Testis (tissue), 3 donors: ENCODE data around the gene GNB4. TPM values are rescaled to one million over a fixed set of nuclear protein-coding genes. Genes with fewer than 3 reads are reported as not detected.

Experiments
- DNase-seq: peaks from one replicate; pipeline ENCODE4 v3.0.0-alpha.2; 2019
- H3K27ac ChIP-seq, 2 donors: fragments of 200-600 bp; sonication (generic); one replicate each; pipeline ENCODE4 v1.5.1; 2019
- H3K27me3 ChIP-seq: fragments of 200-600 bp; sonication (generic); one replicate; pipeline ENCODE4 v1.5.1; 2019
- H3K36me3 ChIP-seq: fragments of 200-600 bp; sonication (generic); one replicate; pipeline ENCODE4 v1.5.1; 2017; ENCODE audit warnings: low read depth; ENCODE audit errors: missing control alignments
- H3K4me1 ChIP-seq: fragments of 200-600 bp; sonication (generic); one replicate; pipeline ENCODE4 v1.5.1; 2019
- H3K4me3 ChIP-seq, 2 donors: fragments of 200-600 bp; sonication (generic); one replicate each; pipeline ENCODE4 v1.5.1; 2017 to 2019
- H3K9me3 ChIP-seq: fragments of 200-600 bp; sonication (generic); one replicate; pipeline ENCODE4 v1.5.1; 2017
- CTCF ChIP-seq, 3 experiments: fragments of 450-650 bp in 2 of 3; fragments of 200-600 bp in 1 of 3; sonication (generic) in 1 of 3; IDR thresholded peaks; one replicate each; pipeline ENCODE4 v1.5.1; 2016 to 2019; ENCODE audit warnings: antibody characterized with exemption in 3 of 3, mild to moderate bottlenecking in 2 of 3, moderate library complexity in 1 of 3
- POLR2A ChIP-seq: fragments of 450-650 bp; IDR thresholded peaks from one replicate; pipeline ENCODE4 v1.6.1; 2017; ENCODE audit warnings: antibody characterized with exemption, mild to moderate bottlenecking, moderate library complexity
- WGBS, 2 donors: methylation state at CpG; one replicate each; pipeline ENCODE4 v1.1.5; 2018; 5-methylcytosine and 5-hydroxymethylcytosine counted together
- intact Hi-C: fragments of 100-400 bp; cut with DNase I; formaldehyde crosslinking; loops from one replicate; pipeline ENCODE4 v1.15.1; 2023; ENCODE audit warnings: low total_unique reads
- polyA plus RNA-seq: library from polyadenylated mRNA; stranded (reverse); fragments of 350-450 nt; fragmentation: Illumina TruSeq; extraction: RNeasy Lipid Tissue Mini Kit (QIAGEN cat#74804); gene quantifications from one replicate; pipeline ENCODE4 v1.2.3, GENCODE V29; 2014; ENCODE audit warnings: low read depth, low replicate concordance; ENCODE audit not compliant: insufficient read depth
- total RNA-seq, 2 donors: library from RNA; depleted of rRNA; stranded (reverse); fragments of >200 nt; gene quantifications; one replicate each; pipeline ENCODE4 v1.2.3, GENCODE V29; 2016

The GNB4 gene
- total and polyA plus RNA-seq, 3 donors from 2014 or later = 8.7 to 9.8 (median 9.5) TPM

- no peak for DNase-seq
- Histone ChIP-seq H3K4me3 (no peak overlapping the region), H3K27ac (no peak overlapping the region), H3K4me1 (no peaks in the 10 kb centered on the region), H3K27me3 (no peaks in the 10 kb centered on the region), H3K36me3 (no peaks in the 10 kb centered on the region), H3K9me3 (no peaks in the 10 kb centered on the region)
- TF ChIP-seq POLR2A = no peak
- no peak for TF ChIP-seq CTCF (IDR thresholded peaks at IDR 0.05)
- intact Hi-C loops = no loop called here
- WGBS, 2 donors = 80% methylated on average over 12 of the region's 12 CpGs
These were observed 75.9 kb downstream of the GNB4 start for GRCh38 chr3:179375091-179375999.

- H3K27me3 ChIP-seq = no peaks in the 10 kb centered on the region
- 97 to 98% methylated on average over 6 of the region's 6 CpGs for WGBS, 2 donors
- H3K9me3 ChIP-seq = no peaks in the 10 kb centered on the region
- H3K36me3 ChIP-seq = no peaks in the 10 kb centered on the region
- no peak overlapping the region for H3K27ac ChIP-seq
- no peak for DNase-seq
- H3K4me1 ChIP-seq = no peaks in the 10 kb centered on the region
- intact Hi-C loops = no loop called here
- TF ChIP-seq POLR2A (no peak), CTCF (IDR thresholded peaks at IDR 0.05) (no peak)
- no peak overlapping the region for H3K4me3 ChIP-seq
These were observed 77.3 kb downstream of the GNB4 start for GRCh38 chr3:179373938-179374337.

GRCh38 chr3:179369621-179370020 is 81.6 kb downstream of the GNB4 start:
- Histone ChIP-seq H3K27ac (no peak overlapping the region), H3K27me3 (no peaks in the 10 kb centered on the region), H3K4me1 (no peaks in the 10 kb centered on the region), H3K9me3 (no peaks in the 10 kb centered on the region), H3K4me3 (no peak overlapping the region), H3K36me3 (no peaks in the 10 kb centered on the region)
- TF ChIP-seq CTCF (IDR thresholded peaks at IDR 0.05) (no peak), POLR2A (no peak)
- intact Hi-C loops = no loop called here
- no peak for DNase-seq
- WGBS, 2 donors = 86 to 92% methylated on average over 1 of the region's 1 CpG

GRCh38 chr3:179363332-179363731 is 87.9 kb downstream of the GNB4 start:
- Histone ChIP-seq H3K27ac (no peak overlapping the region), H3K4me3 (no peak overlapping the region), H3K27me3 (no peaks in the 10 kb centered on the region), H3K4me1 (no peaks in the 10 kb centered on the region), H3K36me3 (no peaks in the 10 kb centered on the region), H3K9me3 (no peaks in the 10 kb centered on the region)
- WGBS, 2 donors = 87 to 94% methylated on average over 5 of the region's 5 CpGs
- no peak for TF ChIP-seq POLR2A
- no peak for TF ChIP-seq CTCF (IDR thresholded peaks at IDR 0.05)
- intact Hi-C loops = no loop called here
- no peak for DNase-seq

- Histone ChIP-seq H3K36me3 (no peaks in the 10 kb centered on the region), H3K27ac (no peak overlapping the region), H3K4me1 (no peaks in the 10 kb centered on the region), H3K27me3 (no peaks in the 10 kb centered on the region), H3K4me3 (no peak overlapping the region), H3K9me3 (no peaks in the 10 kb centered on the region)
- no peak for DNase-seq
- intact Hi-C loops = no loop called here
- 82 to 96% methylated on average over 1 of the region's 1 CpG for WGBS, 2 donors
- no peak for TF ChIP-seq POLR2A
- no peak for TF ChIP-seq CTCF (IDR thresholded peaks at IDR 0.05)
These were observed 95.3 kb downstream of the GNB4 start for GRCh38 chr3:179355996-179356395.
